Astrocyte (in vitro differentiated cells and primary cell): Measurements from ENCODE around the gene SLC44A3.

Source experiments
- EZH2 ChIP-seq: IDR thresholded peaks from 2 replicates; pipeline ENCODE4 v1.6.1; 2012; ENCODE audit warnings: mild to moderate bottlenecking, low read length, inconsistent platforms; ENCODE audit not compliant: insufficient read depth
- TF ChIP-seq, protein P1 (sequence below): IDR thresholded peaks from 2 replicates; pipeline ENCODE4 v1.5.1; 2011; ENCODE audit warnings: low read depth, mild to moderate bottlenecking, inconsistent platforms, low read length, moderate library complexity; ENCODE audit not compliant: insufficient read depth

- TF ChIP-seq, protein P1, sequence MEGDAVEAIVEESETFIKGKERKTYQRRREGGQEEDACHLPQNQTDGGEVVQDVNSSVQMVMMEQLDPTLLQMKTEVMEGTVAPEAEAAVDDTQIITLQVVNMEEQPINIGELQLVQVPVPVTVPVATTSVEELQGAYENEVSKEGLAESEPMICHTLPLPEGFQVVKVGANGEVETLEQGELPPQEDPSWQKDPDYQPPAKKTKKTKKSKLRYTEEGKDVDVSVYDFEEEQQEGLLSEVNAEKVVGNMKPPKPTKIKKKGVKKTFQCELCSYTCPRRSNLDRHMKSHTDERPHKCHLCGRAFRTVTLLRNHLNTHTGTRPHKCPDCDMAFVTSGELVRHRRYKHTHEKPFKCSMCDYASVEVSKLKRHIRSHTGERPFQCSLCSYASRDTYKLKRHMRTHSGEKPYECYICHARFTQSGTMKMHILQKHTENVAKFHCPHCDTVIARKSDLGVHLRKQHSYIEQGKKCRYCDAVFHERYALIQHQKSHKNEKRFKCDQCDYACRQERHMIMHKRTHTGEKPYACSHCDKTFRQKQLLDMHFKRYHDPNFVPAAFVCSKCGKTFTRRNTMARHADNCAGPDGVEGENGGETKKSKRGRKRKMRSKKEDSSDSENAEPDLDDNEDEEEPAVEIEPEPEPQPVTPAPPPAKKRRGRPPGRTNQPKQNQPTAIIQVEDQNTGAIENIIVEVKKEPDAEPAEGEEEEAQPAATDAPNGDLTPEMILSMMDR, result no peak
- no peak for TF ChIP-seq EZH2
Measured at GRCh38 chr1:94906382-94906781, 86.2 kb downstream of the SLC44A3 start.
